ENCODE data around the gene SDC4. TPM values are rescaled to one million over a fixed set of nuclear protein-coding genes. Genes with fewer than 3 reads are reported as not detected.

SDC4 gene
- total and polyA plus RNA-seq, 9 of the 15 experiments (the other 6 are each of a cell fraction or from before 2014, with no cell fraction given) = 2.1 to 10.7 (median 6.3) TPM

- TF ChIP-seq SMAD4 (CRISPR knock-in tag; conservative IDR thresholded peaks at IDR 0.05) = 0 out of 2 replicates have a peak, but pooled peaks have one; percentile 38
- 0 out of 2 replicates have a peak, but pooled peaks have one; percentile 63 for TF ChIP-seq THRB (CRISPR knock-in tag; conservative IDR thresholded peaks at IDR 0.05)
- TF ChIP-seq ZNF407 (IDR thresholded peaks at IDR 0.05; ENCODE audit: low read depth) = no peak
- peak; percentile 33; the same call in 1 of the 2 replicates for TF ChIP-seq ZNF592 (IDR thresholded peaks at IDR 0.05)
- peak; percentile 43; the same call in 1 of the 2 replicates for TF ChIP-seq GATA2 (CRISPR knock-in tag; IDR thresholded peaks at IDR 0.05)
- 0 out of 2 replicates have a peak, but pooled peaks have one; percentile 48 for TF ChIP-seq SMARCE1 (IDR thresholded peaks at IDR 0.05)
- TF ChIP-seq HDAC3 (IDR thresholded peaks at IDR 0.05; ENCODE audit: borderline replicate concordance, partially characterized antibody) = peak; percentile 46
- peak; percentile 96 for TF ChIP-seq PRDM10 (IDR thresholded peaks at IDR 0.05; ENCODE audit: partially characterized antibody)
Measured at GRCh38 chr20:45373353-45374100, 25.3 kb upstream of the SDC4 start (continued).

Measured in K562 (cell line).